Upper lobe of right lung (tissue), 1 donor: ENCODE data around the gene SDF4. TPM values are rescaled to one million over a fixed set of nuclear protein-coding genes. Genes with fewer than 3 reads are reported as not detected.
"Not testable (repeated sequence)": the region's sequence is repeated elsewhere in the genome, so short reads cannot be mapped to it uniquely, and the experiment has no call there.

Source experiments
- ATAC-seq: fragments of 200-7000 bp; cut with Tn5 transposase; one replicate; pipeline ENCODE4 v1.9.1; 2020; ENCODE audit warnings: mild to moderate bottlenecking, moderate library complexity
- DNase-seq: peaks from one replicate; pipeline ENCODE4 v3.0.0-alpha.2; 2020
- H3K27ac ChIP-seq: fragments of 200-600 bp; one replicate; pipeline ENCODE4 v1.8.0; 2022
- H3K27me3 ChIP-seq: fragments of 200-600 bp; one replicate; pipeline ENCODE4 v1.8.0; 2022; ENCODE audit warnings: mild to moderate bottlenecking
- H3K36me3 ChIP-seq: fragments of 200-600 bp; one replicate; pipeline ENCODE4 v1.8.0; 2022
- H3K4me1 ChIP-seq: fragments of 200-600 bp; one replicate; pipeline ENCODE4 v1.8.0; 2022
- H3K4me3 ChIP-seq: fragments of 200-600 bp; one replicate; pipeline ENCODE4 v1.8.0; 2022; ENCODE audit warnings: mild to moderate bottlenecking
- H3K9me3 ChIP-seq: fragments of 200-600 bp; one replicate; pipeline ENCODE4 v1.8.0; 2022
- intact Hi-C: fragments of 100-400 bp; cut with DNase I; formaldehyde crosslinking; loops from one replicate; pipeline ENCODE4 v1.11.0; 2022
- total RNA-seq: library from RNA; stranded (reverse); fragmentation: NEBNext Ultra II Directional; extraction: Animal tissue kit (Norgen Biotek cat#: 25700); gene quantifications from one replicate; pipeline ENCODE4 v1.2.1, GENCODE V29; 2021
- TF ChIP-seq, protein P1 (sequence below): fragments of 200-600 bp; IDR thresholded peaks from one replicate; pipeline ENCODE4 v1.8.0; 2022; ENCODE audit warnings: antibody characterized with exemption
- donor health status: DM: no; HTN: yes; CAD: no; lungs with severe emphysema.

Gene SDF4
- total RNA-seq, 1 donor from 2014 or later: 132 TPM

DNA sequence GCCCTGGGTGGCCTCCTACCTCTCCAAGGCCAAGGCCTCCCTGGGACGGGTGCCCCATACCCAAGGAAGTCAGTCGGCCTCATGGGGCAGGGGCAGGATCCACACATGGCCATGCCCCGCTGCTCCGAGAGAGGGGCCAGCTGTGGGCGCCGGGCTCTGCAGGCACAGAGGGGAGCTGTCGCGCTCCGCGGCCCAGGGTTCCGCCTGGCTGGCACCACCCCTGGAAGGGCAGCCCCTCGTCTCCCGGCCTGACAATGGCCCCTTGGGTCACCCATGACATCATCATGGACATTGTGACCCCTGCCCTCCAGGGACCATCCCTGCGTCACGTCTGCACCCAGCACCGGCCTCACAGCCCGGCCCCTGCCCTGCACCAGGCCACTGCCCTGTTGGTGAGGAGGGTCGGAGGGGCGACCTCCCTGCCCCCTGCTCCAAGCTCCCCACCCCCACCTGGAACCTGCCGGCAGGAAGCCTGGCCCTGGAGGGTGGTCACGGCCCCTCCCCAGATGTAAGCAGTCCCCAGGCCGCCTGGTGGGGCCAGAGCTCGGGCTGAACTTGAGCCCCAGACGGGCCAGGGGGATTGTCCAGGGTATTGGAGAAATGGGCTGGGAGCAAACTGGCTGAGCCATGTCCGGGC lies 52.3 kb downstream of the SDF4 start:
- Histone ChIP-seq H3K4me1 (no peaks in the 10 kb centered on the region), H3K27ac (no peak overlapping the region), H3K36me3 (no peaks in the 10 kb centered on the region), H3K4me3 (no peak overlapping the region), H3K27me3 (peaks cover 12% of the 10 kb centered on the region), H3K9me3 (no peaks in the 10 kb centered on the region)
- intact Hi-C loops: no loop called here
- TF ChIP-seq, protein P1, sequence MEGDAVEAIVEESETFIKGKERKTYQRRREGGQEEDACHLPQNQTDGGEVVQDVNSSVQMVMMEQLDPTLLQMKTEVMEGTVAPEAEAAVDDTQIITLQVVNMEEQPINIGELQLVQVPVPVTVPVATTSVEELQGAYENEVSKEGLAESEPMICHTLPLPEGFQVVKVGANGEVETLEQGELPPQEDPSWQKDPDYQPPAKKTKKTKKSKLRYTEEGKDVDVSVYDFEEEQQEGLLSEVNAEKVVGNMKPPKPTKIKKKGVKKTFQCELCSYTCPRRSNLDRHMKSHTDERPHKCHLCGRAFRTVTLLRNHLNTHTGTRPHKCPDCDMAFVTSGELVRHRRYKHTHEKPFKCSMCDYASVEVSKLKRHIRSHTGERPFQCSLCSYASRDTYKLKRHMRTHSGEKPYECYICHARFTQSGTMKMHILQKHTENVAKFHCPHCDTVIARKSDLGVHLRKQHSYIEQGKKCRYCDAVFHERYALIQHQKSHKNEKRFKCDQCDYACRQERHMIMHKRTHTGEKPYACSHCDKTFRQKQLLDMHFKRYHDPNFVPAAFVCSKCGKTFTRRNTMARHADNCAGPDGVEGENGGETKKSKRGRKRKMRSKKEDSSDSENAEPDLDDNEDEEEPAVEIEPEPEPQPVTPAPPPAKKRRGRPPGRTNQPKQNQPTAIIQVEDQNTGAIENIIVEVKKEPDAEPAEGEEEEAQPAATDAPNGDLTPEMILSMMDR: no peak
- ATAC-seq (no peak), DNase-seq (no peak)

DNA sequence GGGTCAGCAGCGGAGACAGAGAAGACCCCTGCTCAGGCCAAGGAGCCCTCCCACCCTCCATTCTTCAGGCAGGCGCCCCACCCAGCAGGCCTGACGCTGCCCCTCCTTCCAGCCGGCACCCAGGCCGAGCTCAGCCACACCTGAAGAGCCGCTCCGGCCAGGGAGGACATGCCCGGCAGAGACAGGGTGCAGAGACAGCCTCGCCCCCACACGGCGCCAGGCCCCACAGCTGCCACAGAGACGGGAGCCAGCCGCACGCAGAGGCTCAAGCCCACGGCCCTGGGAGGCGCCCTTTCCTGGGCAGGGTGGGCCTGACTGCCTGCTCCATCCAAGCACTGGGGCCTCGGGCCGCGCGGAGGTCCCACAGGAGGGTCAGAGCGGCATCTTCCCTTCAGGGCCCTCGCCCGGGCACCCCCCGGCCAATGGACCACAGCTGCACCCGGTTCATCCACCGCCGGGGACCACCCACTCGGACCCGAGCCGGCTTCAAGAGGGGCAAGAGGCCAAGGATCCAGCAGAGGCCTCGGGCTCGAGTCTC lies 52.9 kb downstream of the SDF4 start:
- TF ChIP-seq, protein P1: no peak
- no peak overlapping the region for H3K4me3 ChIP-seq
- intact Hi-C loops: no loop called here
- DNase-seq: no peak
- no peaks in the 10 kb centered on the region for H3K4me1 ChIP-seq
- ATAC-seq: no peak
- H3K27ac ChIP-seq: no peak overlapping the region
- no peaks in the 10 kb centered on the region for H3K36me3 ChIP-seq
- H3K27me3 ChIP-seq: peaks cover 16% of the 10 kb centered on the region
- no peaks in the 10 kb centered on the region for H3K9me3 ChIP-seq

DNA sequence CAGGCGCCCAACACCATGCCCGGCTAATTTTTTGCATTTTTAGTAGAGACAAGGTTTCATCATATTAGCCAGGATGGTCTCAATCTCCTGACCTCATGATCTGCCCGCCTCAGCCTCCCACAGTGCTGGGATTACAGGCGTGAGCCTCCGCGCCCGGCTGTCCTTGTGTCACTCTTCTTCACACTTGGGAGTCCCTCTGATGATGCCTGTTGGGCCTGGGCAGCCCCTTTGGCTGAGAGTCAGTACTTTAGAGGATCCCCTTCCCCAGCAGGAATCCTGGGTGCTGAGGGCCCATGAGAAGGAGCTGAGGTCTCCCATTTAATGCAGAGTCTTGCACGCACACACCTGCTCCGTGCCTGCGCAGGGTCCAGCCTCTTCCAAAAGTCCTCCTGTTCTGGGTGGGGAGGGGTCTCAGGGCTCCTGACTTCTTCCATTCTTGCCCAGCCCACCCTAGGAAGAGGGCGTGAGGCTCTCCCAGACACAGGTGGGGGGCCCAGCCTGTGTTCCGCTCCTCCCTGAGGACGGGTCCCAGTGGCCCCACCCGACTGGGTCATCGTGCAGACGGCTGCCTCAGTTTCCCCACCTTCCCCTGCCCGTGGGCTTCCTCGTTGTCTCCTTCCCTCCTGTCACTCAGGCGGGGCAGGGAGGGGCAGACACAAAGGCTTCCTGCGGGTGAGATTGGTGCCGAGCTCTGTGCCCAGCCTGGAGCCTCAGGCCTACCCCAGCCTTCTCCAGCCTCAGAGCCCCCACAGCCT lies 54.2 kb downstream of the SDF4 start:
- H3K9me3 ChIP-seq: no peaks in the 10 kb centered on the region

DNA sequence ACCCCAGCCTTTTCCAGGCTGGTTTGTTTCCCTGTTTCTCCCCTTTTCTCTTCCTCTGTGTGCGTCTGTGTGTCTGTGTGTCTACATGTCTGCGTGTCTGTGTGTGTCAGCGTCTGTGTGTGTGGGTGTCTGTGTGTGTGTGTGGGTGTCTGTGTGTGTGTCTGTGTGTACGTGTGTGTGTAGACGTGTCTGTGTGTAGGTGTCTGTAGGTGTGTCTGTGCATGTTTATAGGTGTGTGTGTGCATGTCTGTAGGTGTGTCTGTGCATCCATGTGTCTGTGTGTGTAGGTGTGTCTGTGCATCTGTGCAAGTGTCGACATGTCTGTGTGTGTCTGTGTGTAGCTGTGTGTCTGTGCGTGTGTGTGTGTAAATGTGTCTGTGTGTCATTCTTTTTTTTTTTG lies 54.9 kb downstream of the SDF4 start:
- no peak overlapping the region for H3K27ac ChIP-seq
- no peak for DNase-seq
- H3K27me3 ChIP-seq: peaks cover 35% of the 10 kb centered on the region
- no peaks in the 10 kb centered on the region for H3K9me3 ChIP-seq
- H3K36me3 ChIP-seq: no peaks in the 10 kb centered on the region
- TF ChIP-seq, protein P1: no peak
- no peak overlapping the region for H3K4me3 ChIP-seq
- no peaks in the 10 kb centered on the region for H3K4me1 ChIP-seq
- intact Hi-C loops: no loop called here
- ATAC-seq: no peak

More for the DNA sequence above, 54.2 kb downstream of the SDF4 start:
- Histone ChIP-seq H3K27me3 (peaks cover 28% of the 10 kb centered on the region), H3K36me3 (no peaks in the 10 kb centered on the region), H3K4me3 (no peak overlapping the region), H3K4me1 (no peaks in the 10 kb centered on the region), H3K27ac (no peak overlapping the region)
- DNase-seq (no peak), ATAC-seq (no peak)
- TF ChIP-seq, protein P1: no peak
- intact Hi-C loops: no loop called here

DNA sequence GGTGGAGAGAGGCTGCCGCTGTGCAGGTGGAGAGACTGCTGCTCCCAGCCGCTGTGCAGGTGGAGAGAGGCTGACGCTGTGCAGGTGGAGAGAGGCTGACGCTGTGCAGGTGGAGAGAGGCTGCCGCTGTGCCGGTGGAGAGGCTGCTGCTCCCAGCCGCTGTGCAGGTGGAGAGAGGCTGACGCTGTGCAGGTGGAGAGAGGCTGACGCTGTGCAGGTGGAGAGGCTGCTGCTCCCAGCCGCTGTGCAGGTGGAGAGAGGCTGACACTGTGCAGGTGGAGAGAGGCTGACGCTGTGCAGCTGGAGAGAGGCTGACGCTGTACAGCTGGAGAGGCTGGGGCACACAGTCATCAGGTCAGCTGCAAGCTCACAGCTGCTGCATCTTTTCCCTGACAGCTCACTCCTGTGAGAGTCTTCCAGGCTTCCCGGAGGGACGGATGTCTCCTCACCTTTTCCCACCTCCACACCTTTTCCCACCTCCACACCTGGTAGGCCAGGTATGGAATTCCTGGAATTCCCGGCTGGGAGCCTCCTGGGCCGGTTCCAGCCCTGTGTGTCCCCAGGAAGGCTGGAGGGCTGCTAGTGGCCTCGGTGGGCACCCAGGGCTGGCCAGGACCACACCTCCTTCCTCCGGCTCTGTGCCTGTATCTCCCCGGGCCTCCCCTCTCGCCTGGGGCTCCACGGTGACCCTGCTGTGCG lies 55.6 kb downstream of the SDF4 start:
- intact Hi-C loops, H3K9me3 ChIP-seq, H3K4me3 ChIP-seq, DNase-seq, ATAC-seq, H3K27ac ChIP-seq, H3K36me3 ChIP-seq, H3K4me1 ChIP-seq: not testable (repeated sequence)
- H3K27me3 ChIP-seq: peaks cover 43% of the 10 kb centered on the region
